Breast epithelium (tissue), 3 donors: ENCODE measurements around the gene CARD9.

ENCODE experiments used
- CTCF ChIP-seq, 3 donors: fragments of 450-650 bp; IDR thresholded peaks; one replicate each; pipeline ENCODE4 v1.5.1; 2016 to 2017; ENCODE audit warnings: antibody characterized with exemption in 3 of 3, mild to moderate bottlenecking in 3 of 3, moderate library complexity in 3 of 3
- POLR2A ChIP-seq: fragments of 450-650 bp; IDR thresholded peaks from one replicate; pipeline ENCODE4 v1.6.1; 2016; ENCODE audit warnings: antibody characterized with exemption, mild to moderate bottlenecking, moderate library complexity
- POLR2AphosphoS5 ChIP-seq, 3 donors: sonication (generic); formaldehyde crosslinking; IDR thresholded peaks; one replicate each; pipeline ENCODE4 v1.6.1; 2017; ENCODE audit warnings: antibody characterized with exemption in 3 of 3

- TF ChIP-seq CTCF (IDR thresholded peaks at IDR 0.05) (no peak), POLR2A (no peak), POLR2AphosphoS5 (IDR thresholded peaks at IDR 0.05) (no peak)
Observed at GRCh38 chr9:136329211-136329627, 44.2 kb downstream of the CARD9 start.
